ENCODE data around the gene IL22RA2.
"Not testable (repeated sequence)": the region's sequence is repeated elsewhere in the genome, so short reads cannot be mapped to it uniquely, and the experiment has no call there.

IL22RA2 gene

DNA sequence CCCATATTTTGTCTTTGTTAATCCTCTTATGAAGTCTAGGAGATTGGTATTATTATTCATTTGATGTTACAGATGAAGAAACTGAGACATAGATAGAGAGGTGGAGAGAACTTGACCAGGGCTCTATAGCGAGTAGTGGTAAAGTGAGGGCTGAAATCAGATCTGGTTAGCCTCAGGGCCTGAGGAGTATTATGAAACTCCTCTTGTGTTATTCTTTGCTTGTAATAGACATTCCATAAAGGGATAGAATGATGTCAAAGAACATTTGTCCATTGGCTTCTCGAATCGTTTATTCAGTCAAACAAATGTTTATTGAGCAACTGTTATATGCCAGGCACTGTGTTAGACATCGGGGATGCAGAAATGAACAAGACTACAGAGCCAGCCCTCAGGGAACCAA lies at the start of gene IL22RA2:
TSS of gene IL22RA2 (minus strand) at position 144 of the 400 bp plus-strand sequence. CDS start 11,895 bp downstream, outside the sequence.
- no peak for DNase-seq

- DNase-seq = no peak
Measured at GRCh38 chr6:137222381-137222780, 48.9 kb upstream of the IL22RA2 start.

- no peak for DNase-seq
Measured at GRCh38 chr6:137219664-137220252, 46.3 kb upstream of the IL22RA2 start.

DNA sequence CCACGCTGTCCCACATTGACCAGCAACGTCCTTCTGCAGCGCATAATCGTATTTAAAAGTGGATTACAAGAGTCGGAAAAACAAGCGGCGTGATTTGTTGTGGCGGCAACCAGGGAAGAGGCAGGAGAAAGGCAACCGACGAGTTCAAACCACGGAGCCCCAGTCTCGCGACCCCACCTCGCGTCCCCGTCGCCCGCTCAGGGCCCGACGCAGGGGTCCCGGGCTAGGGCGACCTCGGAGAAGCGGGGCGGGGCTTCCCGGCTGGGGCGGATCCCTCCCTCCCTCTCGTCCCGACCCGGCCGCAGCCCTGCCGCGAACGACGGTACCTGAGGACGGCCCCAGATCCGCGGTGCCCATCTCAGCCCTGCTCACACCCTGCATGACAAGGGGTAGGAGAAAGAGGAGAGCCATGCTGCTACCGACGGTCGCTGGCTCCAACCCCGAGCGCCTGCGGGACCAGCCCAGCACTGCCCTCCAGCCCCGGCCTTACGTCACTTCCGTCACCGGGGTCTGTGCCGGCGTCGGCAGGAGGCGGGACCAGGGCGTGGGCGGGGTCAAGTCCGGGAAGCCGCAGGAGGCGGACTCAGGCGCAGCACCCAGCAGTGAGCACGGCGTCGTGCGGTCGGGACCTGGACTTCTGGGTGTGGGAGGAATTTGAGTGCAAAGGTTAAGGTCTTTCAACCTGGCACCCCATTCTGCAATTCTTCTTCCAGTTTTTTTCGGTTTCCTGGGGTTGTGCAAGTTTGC lies 45.6 kb upstream of the IL22RA2 start, which contains the start of gene IFNGR1:
TSS of gene IFNGR1 (minus strand) at position 469 of the 747 bp plus-strand sequence. CDS start at position 411, 58 bp downstream.
- DNase-seq = peak; percentile 73 to 81

DNA sequence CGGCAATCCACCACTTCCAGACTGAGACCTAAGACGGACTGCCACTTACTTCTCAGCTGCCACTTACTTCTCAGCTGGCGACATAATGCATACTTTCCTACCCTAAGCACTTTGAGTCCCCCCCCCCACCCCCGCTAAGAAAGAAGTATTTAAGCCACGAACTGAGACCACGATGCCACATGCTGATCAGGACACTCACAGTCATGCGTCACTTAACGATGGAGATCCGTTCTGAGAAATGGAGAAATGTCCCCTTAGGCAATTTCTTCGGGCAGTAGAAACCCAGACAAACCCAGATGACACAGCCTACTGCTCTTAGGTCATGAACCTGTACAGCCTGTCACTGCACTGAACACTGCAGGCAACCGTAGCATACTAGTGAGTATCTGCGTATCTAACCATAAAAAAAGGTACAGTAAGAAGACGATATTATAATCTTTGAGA lies 45.1 kb upstream of the IL22RA2 start:
- no peak for DNase-seq

DNA sequence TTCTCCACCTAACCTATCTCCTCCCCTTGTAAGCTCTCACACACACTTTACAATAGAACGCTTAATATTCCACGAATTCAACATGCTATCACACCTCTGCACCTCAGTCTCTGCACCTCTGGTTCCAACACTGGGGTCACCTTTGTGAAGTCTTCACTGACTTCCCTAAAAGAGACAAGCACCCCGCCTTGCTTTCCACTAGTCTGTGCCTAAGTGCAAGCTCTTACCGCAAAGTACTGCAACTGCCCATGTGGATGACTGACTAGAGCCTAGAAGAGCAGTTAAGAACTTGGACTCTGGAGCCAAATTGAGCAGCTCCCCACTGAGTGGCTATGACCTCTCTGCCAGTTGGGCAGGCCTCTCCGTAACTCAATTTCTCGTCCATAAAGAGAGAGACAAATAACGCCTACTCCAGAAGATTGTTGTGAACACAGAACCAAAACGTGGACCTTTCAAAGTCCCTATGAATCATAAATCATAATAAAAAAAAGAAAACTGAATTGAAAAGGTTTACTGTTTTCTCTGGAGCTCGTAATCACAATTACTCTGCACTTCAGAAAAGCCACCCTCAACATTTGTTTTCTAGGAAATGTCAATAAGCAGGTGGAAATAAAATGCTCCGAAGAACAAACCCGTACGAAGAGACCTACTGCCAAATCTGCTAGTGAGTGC lies 44.5 kb upstream of the IL22RA2 start:
- peak in 1 of 2 experiments; percentile 6 for DNase-seq

GRCh38 chr6:137216875-137217553 lies 43.6 kb upstream of the IL22RA2 start:
- DNase-seq = no peak

- no peak for DNase-seq
Measured at GRCh38 chr6:137216106-137216505, 42.7 kb upstream of the IL22RA2 start.

DNA sequence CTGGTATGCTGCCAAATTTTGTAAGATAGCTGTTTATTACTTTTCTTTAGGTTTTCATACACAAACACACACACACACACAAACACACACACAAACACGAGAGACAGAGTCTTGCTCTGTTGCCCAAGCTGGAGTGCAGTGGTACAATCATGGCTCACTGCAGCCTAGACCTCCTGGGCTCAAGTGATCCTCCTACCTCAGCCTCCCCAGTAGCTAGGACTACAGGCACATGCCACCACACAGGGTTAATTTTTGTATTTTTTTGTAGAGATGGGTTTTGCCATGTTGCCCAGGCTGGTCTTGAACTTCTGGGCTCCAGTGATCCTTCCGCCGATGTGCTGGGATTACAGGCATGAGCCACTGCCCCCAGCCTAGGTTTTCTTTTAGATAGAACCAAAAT lies 42.2 kb upstream of the IL22RA2 start:
- not testable (repeated sequence) for DNase-seq

DNA sequence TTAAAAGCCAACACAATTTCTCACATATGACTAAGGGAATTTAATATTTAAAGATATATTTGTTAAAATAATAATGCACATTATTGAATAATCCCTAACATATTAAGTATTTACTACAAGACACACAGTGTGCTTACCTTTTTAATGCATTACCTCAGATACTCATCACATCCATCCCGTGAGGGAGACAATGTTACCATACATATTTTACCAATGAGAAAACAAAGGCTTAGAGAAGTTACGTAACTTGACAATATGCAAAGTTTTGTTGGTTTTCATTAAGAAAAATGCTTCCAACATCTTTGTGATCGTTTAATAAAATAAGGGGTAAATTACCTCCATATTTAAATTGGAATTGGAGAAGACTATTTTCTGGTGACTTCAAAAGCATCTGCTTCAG lies 41.5 kb upstream of the IL22RA2 start:
- no peak for DNase-seq

GRCh38 chr6:137213813-137214212 lies 40.4 kb upstream of the IL22RA2 start:
- DNase-seq = no peak

GRCh38 chr6:137213331-137213740 lies 39.9 kb upstream of the IL22RA2 start:
- no peak for DNase-seq

GRCh38 chr6:137211910-137212309 lies 38.5 kb upstream of the IL22RA2 start:
- DNase-seq = no peak

DNA sequence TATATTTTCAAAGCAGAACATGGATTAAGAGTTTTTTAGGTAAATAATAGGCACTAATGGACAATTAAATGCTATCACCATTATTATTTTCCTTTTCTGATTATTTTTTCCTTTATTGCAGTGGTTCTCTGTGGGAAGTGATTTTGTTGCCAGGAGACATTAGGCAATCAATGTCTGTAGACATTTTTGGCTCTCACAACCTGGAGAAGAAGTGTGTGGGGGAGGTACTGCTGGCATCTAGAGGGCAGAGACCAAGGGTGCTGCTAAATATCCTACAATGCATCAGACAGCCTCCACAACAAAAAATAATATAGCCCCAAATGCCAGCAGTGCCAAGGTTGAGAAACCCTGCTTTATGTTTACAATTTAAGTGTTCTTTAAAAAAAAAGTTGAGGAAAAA lies 37.5 kb upstream of the IL22RA2 start:
- DNase-seq = peak in 1 of 2 experiments; percentile 8

DNA sequence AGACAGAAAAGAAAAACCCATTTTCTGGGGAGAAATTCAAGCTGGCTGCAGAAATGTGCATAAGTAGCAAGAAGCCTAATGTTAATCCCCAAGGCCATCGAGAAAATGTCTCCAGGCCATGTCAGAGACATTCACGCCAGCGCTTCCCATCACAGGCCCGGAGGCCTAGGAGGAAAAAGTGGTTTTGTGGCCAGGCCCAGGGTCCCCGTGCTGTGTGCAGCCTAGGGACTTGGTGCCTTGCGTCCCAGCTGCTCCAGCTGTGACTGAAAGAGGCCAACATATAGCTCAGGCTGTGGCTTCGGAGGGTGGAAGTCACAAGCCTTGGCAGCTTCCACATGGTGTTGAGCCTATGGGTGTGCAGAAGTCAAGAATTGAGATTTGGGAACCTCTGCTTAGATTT lies 34.8 kb upstream of the IL22RA2 start:
- DNase-seq = no peak

GRCh38 chr6:137207457-137207856 lies 34.0 kb upstream of the IL22RA2 start:
- DNase-seq = not testable (repeated sequence)

DNA sequence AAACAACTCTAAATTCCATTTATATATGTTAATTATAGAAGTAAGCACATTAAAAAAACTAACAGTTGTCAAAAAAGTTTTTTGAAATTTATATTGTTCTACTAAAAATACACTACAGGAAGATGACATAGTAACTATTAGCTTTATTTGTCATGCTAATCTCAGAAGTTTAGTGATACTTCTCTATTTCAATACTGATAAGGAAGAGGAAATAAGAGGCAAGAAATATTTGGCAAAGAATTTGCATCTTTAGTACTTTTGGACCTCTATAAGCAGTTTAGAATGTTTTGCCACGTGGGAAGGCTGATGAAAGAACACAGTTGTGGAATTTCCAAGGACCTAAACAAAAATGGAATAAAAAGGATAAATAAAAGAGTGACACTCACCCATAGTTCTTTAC lies 33.1 kb upstream of the IL22RA2 start:
- DNase-seq = no peak

GRCh38 chr6:137203256-137203655 lies 29.8 kb upstream of the IL22RA2 start:
- no peak for DNase-seq

- DNase-seq = no peak
Measured at GRCh38 chr6:137202078-137202477, 28.6 kb upstream of the IL22RA2 start.

DNA sequence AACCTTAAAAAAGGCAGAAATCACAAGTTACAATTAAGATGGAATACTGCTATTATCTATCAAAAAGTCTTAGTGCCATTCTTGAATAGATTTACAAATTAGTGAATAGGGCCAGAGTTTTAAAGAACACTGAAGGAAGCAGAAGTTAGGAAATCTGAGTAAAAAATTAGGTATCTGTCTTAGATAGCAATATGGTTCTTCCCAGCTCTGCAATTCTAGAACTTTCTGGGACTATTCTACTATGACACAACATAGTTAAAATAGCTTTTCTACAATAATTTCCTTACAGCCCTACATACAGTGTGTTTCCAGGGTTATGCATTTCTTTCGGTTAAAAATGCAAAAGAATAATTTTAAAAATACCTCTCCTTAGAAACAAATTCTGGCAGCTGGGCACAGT lies 27.6 kb upstream of the IL22RA2 start:
- no peak for DNase-seq

GRCh38 chr6:137200288-137200687 lies 26.8 kb upstream of the IL22RA2 start:
- no peak for DNase-seq

GRCh38 chr6:137197684-137198645 lies 24.5 kb upstream of the IL22RA2 start:
- DNase-seq = no peak

All from NCI-H446 (cell line).